GM13976 (cell line): Measurements from ENCODE around the gene FARSB.

ENCODE experiments used
- DNase-seq: peaks from one replicate; pipeline ENCODE4 v3.0.0; 2012; ENCODE audit warnings: low spot score
- in situ Hi-C: fragments of 300-500 bp; cut with MboI; formaldehyde crosslinking; loops from one replicate; pipeline ENCODE4 v1.12.0; 2022; ENCODE audit warnings: low sequenced_read_pairs, mixed read lengths, inconsistent platforms; ENCODE audit not compliant: unreplicated experiment
- TF ChIP-seq, protein P1 (sequence below): IDR thresholded peaks from 2 replicates; pipeline ENCODE4 v1.5.1; 2012; ENCODE audit warnings: borderline replicate concordance, mild to moderate bottlenecking; ENCODE audit not compliant: insufficient read depth; ENCODE audit errors: extremely low read depth, missing control alignments, control extremely low read depth

Gene FARSB

GRCh38 chr2:222669353-222669752 is 13.5 kb upstream of the FARSB start:
- no peak for DNase-seq
- in situ Hi-C loops: no loop called here
- TF ChIP-seq, protein P1, sequence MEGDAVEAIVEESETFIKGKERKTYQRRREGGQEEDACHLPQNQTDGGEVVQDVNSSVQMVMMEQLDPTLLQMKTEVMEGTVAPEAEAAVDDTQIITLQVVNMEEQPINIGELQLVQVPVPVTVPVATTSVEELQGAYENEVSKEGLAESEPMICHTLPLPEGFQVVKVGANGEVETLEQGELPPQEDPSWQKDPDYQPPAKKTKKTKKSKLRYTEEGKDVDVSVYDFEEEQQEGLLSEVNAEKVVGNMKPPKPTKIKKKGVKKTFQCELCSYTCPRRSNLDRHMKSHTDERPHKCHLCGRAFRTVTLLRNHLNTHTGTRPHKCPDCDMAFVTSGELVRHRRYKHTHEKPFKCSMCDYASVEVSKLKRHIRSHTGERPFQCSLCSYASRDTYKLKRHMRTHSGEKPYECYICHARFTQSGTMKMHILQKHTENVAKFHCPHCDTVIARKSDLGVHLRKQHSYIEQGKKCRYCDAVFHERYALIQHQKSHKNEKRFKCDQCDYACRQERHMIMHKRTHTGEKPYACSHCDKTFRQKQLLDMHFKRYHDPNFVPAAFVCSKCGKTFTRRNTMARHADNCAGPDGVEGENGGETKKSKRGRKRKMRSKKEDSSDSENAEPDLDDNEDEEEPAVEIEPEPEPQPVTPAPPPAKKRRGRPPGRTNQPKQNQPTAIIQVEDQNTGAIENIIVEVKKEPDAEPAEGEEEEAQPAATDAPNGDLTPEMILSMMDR: no peak

DNA sequence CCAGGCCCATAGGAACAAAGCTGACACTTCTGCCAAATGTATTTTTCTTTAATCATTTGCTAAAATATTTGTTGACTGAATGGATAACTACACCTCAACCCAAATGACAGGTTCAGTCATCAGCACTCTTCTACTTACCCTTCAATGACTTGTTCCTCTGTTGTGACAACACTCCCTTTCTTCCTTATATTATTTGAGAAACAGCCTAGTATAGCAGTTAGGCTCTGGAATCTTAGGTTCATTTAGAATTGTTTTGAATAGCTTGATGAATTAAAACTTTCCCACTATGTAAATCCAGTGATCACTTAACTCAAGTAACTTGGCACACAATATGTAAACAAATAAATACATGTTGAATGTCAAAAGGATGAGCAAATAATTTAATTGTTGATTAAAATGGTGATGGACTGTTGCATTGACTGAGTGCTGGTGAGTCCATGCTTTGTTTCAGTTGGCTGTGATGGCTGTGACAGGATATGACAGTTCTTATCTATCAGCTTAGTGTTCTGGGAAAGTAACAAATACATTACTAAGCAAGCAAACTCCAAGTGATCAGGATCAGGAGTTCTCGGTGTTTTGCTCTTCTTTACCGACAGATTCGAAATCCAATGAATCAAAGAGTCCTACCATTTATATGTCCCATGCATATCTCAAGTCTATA is 12.7 kb upstream of the FARSB start:
- in situ Hi-C loops: no loop called here
- TF ChIP-seq, protein P1: no peak
- DNase-seq: no peak

DNA sequence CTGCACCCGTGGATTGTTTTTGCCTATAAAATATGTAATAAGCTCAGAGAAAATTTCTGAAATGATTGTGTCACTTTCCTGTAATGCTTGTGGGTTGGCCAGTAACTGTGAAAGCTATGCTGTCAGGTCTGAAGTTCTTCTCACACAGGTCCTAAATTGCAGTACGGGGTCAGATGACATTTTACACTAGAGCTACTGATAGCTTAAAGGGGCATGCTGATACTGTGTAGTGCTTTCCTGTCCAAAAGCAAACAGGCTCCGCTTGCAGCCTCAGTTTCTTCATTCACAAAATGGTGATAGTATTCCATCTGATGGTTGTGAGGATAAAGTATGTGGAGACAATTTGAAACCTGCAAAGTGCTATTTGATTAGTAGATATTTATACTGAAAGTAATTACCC is 7.6 kb upstream of the FARSB start:
- no peak for DNase-seq
- in situ Hi-C loops: no loop called here
- TF ChIP-seq, protein P1: no peak

DNA sequence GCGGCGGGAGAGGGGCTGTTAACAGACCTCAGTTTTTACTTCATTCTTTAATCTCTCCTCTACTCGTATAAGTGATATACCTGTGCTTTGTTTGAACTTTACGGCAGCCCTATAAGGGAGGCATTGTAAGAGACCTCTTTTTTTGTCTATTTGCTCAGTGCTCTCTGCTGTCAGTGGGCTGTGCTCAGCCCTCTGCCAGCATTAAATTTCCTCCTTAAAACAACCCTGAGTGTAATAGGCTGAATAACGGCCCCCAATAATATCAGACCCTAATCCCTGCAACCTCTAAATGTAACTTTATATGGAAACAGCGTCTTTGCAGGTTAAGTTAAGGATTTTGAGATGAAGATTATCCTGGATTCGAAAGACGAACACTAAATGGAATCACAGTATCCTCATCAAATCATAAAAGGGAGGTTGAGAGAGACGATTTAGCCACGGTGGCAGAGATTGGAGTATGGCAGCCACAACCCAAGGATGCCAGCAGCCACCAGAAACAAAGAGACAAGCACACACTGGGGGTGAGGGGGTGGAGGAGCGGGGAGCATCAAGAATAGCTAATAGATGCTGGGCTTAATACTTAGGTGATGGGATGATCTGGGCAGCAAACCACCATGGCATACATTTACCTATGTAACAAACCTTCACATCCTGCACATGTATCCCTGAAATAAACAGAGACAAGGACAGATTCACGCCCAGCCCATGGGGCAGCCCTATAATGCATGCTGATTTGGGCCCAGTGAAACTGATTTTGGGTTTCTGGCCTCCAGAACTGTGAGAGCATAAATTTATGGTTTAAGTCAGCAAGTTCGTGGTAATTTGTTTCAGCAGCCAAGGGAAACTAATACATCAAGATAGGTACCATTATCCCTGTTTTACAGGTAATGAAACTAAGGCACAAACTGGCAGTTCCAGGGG is 894 bp upstream of the FARSB start:
- no peak for DNase-seq
- in situ Hi-C loops: no loop called here
- TF ChIP-seq, protein P1: no peak

DNA sequence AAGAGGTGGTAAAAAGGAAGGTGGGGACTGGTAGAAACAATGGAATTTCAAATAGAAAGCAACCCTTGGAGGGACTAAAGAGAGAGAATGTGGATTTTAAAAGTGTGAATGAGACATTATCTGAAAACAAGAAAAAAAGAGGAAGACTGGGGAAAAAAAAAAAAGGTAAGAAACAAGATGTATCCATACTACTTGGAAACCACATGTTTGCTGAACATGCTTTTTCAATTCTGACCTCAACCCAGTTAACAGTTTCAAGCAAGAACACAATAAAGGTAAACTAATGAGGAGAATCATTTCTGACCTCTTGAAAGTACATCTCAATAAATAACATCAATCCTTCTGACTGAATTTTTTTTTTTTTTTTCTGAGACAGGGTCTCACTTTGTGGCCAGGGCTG is 2.6 kb downstream of the FARSB start:
- TF ChIP-seq, protein P1: no peak
- DNase-seq: no peak
- in situ Hi-C loops: no loop called here

DNA sequence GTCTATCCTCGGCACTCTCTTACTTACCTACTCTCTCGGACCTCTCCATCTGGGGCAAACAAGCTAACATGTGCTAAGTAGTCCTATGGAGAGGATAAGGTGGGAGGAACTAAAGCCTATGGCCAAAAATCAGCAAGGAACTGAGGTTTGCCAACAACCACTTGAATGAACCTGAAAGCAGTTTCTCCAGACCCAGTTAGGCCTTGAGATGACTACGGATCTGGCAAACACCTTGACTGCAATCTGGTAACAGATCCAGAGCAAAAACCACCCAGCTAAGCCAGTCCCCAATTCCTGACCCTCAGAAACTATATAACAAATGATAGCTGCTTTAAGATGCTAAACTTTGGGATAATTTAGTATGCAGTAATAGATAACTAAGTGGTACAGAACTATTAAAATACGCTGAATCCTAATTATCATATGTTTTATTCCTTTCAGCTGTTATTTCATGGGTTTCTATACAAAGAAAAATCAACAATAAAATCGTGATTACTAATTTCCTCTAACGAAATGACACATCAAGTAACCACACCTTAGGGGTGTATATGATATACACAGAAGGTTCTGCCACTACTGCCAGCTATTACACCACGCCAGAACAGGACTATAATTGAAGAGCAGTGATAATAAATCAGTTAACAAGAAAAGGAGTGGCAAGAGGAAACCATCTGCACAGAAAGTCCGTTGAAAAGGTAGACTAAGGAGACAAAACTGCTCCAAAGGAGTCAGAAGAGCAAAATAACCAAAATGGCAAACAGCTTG is 3.2 kb downstream of the FARSB start:
- TF ChIP-seq, protein P1: no peak
- no peak for DNase-seq
- in situ Hi-C loops: no loop called here
